NCI-H2196 (cell line): Measurements from ENCODE around the gene CCDC157.
"Not testable (repeated sequence)": the region's sequence is repeated elsewhere in the genome, so short reads cannot be mapped to it uniquely, and the experiment has no call there.

Experiments used
- DNase-seq: peaks from one replicate; lab custom pipeline; 2025; ENCODE audit not compliant: unreplicated experiment; lab: John Stamatoyannopoulos, UW

CCDC157 gene

DNA sequence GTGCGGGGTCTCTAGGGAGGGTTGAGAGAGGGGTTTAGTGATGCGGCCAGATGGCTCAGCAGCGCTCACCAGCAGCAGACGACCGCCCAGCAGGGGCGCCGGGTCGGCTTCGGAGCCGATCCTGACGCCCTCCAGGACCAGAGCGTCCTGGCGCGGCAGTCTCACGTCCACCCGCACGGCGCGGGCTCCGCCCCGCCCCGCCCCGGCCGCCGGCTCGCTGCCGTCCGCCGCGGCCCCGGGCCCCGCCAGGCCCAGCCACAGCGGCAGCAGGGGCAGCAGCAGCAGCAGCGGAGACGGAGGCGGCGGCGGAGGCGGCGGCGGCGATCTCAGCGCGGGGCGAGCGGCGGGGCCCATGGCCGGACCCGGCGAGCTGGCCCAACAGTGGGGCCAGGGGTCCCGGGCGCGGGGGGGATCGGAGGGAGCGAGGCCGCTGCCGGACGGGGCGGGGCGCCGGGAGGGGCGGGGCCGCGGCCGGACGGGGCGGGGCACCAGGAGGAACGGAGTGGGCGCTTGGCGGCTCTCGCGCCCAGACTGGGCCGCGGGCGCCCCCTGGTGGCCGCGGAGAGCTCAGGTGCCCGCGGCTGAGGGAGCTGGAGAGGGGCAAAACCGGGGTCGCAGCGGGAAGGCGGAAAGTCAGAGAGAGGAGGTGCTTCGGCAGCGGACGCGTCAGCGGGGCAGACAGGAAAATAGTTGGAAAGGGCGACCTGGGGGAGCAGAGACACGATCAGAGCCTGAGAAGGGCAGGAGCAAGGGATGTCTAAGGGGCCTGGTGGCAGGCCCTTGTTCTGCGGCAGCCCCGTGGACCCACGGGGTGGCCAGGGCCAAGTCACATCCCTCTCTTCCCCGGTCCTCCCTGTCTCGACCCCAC, 30.4 kb downstream of the CCDC157 start, which contains the start of gene RNF215:
TSS of gene RNF215 (minus strand) at position 452 of the 868 bp plus-strand sequence. CDS start at position 354, 98 bp downstream.
- DNase-seq: peak; percentile 67

DNA sequence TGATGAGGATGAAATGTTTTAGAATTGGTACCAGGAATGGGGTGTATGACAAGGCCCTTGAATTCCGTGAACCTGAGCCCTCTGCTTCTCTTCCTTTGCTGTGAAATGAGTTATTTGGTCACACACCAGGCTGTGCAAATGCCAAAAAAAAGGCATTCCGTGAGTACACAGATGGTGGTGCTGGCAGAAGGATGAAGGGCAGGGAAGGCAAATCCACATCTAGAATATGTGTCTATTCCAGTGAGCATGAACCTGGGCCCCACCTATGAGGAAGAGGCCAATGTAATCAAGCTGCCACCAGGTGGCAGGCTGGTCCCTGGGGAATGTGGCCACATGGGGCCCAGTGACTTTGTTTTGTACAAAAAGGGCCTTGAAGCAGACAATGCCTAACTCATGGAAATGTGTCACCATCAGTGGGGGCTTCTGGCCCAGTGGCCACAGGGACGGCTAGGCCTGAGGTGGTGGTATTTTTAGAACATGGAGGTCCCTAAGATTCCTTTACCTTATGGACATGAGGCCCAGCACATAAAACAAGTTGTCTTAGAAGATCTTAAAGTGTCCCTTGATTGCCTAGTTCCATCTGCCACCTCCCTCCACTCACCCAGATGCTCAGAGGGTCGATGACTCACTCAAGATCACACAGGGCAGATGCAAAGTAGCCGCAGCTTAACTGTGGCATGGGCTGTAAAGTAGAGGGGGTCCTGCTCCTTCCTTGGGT, 34.3 kb downstream of the CCDC157 start:
- DNase-seq: peak; percentile 39

DNA sequence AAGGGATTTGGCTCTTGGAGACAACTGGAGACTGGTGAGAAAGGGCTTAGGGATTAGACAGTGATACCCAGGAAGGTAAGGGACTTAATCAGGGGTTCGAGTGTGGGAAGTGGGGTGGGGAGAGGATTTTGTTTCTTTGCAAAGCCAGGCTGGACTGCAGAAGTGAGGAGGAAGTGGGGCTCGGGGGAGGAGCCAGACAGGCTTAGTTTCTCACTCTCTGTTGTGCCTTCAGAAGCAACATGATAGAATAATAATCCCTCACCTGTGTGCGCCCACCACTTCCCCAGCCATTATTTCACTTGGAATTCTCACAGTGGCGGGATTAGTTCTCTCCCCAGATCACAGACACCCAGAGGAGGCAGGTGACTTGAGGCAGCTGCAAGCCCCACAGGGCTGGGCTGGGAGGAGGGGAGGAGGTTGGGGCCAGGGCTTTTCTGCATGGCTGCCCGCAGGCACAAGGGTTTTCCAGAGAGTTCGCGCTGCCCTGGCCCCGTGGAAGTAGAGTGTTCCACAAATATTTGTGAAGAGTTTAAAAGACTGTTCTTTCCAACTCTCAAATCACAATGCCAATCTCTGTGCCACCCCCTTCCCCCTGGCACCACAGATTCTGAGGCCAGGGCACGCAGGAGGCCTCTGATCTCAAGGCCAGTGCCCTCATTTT, 36.0 kb downstream of the CCDC157 start:
- no peak for DNase-seq

DNA sequence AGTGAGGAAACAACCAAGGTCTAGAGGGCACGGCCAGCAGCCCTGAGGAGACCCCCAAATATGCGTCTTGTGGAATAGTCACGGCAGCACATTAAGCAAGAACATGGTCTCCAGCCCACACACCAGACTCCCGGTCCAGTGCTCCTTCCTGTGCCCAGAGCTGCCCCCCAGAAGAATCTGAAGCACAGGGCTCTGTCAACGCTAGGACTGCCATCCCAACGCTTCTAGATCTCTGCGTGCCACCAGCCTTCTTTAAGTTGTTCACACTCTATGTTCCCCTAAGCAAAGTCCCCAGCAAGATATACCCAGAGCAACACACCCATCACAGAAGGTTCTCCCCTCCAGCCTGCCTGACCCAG, 36.5 kb downstream of the CCDC157 start:
- DNase-seq: no peak

DNA sequence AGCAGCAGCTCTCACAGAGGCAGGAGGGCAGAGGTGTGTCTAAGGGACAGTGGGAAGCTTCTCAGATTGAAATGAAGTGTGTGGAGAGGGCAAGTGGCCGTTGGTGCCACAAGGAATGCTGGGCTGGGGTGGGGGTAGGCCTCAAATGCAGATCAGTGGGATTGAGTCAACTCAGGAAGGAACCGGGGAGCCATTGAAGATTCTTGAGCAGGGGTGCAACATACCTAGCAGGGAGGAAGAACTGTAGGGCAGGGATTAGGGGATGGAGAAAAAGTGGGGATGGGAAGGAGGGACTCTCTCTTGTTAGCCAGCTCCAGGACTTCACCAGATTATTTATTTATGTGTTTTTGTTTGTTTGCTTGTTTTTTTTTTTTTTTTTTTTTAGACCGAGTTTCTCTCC, 37.1 kb downstream of the CCDC157 start:
- no peak for DNase-seq

DNA sequence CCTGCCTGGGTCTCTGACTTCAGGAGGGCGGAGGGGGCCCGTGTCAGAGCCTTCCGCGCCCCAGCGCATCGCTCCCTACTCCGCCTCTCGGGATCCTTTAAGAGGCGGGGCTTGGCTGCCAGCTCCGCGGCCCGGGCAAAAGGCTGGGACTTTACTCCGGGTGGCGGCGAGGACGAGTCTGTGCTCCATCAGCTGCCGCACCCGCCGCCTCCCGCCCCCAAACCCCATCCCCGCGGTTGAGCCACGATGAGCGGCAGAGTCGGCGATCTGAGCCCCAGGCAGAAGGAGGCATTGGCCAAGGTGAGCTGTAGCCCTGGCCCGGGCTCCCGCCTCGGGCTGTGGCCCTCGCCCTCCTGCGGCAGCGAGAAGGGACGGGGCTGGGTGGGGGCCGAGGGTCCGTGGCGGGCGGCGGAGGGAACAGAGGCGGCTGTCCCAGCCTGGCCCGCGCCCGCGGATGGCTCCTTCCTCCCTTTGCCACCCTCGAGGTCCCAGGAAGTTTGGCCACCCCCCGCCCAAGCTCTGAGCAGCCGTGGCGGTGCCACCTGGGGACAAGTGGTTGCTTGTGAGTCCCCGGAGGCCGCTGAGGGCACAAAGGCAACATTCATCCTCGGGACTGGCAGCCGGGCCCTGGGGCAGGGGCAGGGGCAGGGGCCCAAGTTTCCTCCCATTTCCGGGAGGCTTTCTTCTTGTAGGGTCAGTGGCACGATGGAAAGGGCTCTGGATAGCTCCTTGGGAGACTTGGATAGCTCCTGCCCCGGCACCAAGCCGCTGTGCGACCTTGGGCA, 40.3 kb downstream of the CCDC157 start, which contains the start of gene SEC14L2:
TSS of gene SEC14L2 (plus strand) at position 148 of the 785 bp plus-strand sequence. CDS start at position 247, 99 bp downstream.
- peak; percentile 25 for DNase-seq

DNA sequence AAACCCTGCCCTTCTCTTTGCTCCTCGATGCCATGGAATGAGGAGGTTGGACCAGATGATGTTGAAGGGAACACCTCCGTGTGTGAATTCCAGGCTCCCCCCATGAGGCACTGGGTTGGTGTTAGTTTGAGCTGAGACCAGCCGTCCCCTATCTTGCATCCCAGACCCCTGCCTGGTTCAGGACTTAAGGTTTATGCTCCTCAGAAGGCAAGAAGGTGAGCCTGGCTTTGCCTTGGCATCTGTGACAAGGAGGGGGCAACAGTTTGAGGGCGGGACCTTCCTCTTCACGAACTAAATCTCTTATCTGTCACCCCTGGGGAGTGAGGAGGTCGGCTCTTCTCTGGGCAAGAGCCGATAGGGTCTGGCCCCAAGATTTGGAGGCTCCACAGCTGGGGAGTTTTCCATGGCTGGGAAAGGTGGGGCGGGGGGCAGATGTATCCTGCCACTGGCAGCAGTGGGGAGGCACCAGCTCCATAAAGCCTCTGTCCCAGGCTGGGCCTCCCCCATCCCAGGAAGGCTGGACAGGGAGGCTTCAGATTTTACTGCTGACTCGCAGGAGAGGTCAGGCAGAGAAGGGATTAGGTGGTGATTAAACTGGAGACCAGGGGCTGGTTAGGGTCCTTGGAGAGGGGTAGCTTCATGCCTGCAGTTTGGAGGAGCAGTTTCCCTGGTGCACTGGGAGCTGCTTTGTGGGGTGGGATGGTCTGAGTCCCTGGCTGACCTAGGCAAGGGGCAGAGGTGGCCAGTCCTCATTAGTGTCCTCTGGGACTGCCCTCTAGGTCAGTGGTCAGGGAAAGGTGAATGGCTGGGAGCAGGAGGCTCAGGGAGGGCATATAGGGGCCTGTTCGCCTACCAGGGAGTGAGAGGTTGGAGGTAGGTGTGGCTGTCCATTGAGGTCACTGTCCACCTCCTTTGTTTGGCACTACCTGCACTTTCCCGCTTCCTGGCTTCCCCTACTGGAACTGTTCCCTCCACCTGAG, 41.1 kb downstream of the CCDC157 start:
- DNase-seq: no peak

DNA sequence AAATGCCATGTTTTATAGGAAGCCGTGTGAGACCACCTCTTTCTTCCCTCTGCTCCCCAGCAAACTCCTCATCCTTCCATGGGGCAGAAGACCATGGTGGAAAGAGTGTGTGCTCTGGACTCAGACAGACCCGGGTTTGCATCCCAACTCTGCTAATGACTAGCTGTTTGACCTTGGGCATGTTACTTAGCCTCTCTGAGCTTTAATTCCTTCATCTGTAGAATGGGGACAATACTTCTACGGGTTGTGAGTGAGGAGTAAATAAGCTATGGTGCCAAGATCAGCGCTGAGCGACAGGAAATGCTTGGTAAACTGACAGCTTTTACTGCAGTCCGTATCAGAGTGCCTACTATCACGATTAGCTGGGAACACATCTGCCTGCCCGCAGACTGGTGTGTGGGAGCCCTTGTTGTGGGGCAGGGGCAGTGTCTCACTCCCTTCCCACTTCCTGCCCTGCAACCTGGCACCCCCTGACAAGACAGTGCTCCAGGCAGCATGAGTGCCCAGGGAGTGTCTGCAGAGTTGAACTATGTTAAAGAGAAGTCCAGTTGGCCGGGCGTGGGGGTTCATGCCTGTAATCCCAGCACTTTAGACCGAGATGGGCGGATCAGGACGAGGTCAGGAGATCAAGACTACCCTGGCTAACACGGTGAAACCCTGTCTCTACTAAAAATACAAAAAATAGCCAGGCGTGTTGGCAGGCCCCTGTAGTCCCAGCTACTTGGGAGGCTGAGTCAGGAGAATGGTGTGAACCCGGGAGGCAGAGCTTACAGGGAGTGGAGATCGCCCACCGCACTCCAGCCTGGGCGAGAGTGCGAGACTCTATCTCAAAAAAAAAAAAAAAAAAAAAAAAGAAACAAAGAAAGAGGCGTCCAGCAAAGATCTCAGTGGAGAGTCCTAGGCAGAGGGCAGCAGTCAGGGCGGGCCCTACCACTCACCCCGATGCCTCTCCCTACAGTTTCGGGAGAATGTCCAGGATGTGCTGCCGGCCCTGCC, 42.2 kb downstream of the CCDC157 start:
- DNase-seq: no peak

DNA sequence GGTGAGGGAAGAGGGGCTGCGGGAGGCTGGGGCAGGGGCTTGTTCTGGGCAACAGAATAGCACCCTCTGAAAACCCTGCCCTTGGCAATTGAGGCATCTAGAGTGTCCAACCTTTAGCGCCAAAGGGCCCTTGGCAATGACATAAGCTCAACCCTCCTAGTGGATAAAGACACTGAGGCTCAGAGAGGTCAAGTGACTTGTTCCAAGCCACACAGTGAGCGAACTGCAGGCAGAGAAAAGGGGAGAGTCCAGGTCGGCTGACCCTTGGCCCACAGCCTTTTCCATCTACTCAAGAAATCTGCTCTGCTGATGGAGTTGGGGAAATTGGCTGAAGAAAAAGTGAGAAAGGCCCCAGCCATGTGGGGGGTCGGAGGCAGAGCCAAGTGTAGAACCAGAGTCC, 42.9 kb downstream of the CCDC157 start:
- no peak for DNase-seq

DNA sequence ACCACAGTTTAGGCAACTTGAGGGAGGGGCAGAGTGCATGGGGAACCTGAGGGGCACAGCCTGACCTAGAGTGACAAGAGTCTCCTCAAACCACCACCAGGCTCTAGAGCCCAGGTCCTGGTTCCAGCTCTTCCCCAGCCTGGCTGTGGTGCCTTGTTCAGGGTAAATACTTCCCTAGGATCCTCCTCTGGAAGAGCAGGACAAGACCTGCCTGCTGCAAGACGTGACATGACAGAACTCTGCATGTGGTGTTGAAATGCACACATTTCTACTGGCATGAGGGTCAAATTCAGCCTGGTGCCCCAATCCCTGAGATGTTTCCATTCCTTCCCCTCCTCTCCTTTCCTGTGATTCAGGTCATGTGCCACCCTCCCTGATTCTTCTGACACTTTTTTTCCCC, 43.4 kb downstream of the CCDC157 start:
- no peak for DNase-seq

DNA sequence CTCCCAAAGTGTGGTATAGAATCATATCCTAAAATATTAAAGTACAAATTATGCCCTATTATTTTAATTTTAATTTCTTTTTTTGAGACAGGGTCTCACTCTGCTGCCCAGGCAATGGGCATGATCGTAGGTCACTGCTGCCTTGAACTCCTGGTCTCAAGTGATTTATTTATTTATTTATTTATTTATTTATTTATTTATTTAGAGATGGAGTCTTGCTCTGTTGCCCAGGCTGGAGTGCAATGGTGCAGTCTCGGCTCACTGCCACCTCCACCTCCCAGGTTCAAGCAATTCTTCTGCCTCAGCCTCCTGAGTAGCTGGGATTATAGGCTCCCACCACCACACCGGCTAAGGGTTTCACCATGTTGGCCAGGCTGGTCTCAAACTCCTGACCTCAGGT, 44.2 kb downstream of the CCDC157 start:
- not testable (repeated sequence) for DNase-seq

DNA sequence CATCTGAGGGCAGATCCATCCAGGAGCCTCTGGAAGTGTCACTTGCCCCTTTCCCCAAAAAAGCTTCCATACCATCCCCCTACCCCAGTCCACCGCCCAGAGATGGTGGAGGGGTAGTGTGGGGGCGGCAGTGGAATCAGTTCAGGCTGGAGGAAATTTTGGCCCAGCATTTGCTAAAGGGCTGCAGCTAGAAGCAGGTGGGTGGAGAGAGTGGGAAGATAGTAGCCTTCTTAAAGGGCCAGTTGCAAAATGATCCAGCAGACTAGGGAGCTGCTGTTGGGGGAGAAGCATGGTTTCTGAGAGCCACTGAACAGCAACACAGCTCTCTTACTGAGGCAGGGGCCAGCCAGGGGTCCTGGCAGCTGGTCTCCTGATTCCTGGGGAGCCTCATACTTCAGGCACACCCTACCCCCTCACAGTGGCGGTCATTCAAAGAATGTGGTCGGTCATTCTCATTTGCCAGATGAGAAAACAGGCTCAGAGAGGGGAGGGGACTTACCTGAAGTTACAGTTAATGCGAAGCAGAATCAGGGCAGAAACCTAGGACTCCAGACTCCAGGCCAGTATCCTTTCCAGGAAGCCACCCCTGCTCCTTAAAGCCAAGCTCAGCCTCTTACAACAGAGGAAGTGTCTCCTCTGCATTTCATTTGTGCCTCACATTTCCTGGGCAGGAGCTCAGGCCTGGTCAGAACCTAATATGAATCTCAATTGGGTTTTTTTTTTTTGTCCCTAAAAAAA, 45.4 kb downstream of the CCDC157 start:
- no peak for DNase-seq

DNA sequence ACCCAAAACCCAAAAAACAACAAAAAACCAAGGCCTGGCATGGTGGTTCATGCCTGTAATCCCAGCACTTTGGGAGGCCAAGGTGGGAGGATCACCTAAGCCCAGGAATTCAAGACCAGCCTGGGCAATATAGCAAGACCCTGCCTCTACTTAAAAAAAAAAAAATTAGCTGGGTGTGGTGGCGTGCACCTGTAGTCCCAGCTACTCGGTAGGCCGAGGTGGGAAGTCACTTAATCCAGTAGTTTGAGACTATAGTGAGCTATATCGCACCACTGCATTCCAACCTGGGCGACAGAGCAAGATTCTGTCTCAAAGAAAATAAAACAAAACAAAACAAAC, 45.9 kb downstream of the CCDC157 start:
- not testable (repeated sequence) for DNase-seq

DNA sequence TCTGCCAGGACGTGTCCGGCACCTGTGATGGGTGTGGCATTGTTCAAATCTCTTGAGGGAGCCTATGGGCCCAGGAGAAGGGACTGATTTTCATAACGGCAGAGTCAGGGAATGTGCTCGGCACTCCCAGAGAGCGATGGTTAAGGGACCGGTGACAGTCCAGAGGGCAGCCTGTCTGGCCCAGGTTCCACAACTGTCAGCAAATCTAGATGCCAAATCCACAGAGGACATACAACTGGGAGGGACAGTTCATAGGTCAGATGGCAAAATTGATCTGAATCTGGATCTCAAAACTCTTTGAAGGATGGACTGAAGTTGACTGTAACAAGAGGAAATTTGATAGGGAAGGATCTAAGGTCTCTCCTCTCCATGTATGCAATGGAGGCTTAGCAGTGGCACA, 47.5 kb downstream of the CCDC157 start:
- DNase-seq: no peak

DNA sequence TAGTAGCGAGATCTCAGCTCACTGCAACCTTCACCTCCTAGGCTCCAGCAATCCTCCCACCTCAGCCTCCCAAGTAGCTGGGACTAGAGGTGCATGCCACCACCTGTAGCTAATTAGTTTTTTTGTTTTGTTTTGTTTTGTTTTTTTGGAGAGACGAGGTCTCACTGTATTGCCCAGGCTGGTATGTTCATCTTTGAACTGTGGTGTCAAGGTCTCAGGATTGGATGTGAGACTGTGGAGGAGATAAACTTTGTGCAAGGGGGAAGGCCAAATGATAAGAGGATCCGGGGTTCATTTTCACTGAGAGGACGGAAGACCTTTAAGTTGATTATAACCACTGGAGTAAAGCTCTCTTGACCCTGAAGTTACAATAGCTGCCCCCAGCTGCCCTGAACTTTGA, 48.9 kb downstream of the CCDC157 start:
- DNase-seq: no peak

DNA sequence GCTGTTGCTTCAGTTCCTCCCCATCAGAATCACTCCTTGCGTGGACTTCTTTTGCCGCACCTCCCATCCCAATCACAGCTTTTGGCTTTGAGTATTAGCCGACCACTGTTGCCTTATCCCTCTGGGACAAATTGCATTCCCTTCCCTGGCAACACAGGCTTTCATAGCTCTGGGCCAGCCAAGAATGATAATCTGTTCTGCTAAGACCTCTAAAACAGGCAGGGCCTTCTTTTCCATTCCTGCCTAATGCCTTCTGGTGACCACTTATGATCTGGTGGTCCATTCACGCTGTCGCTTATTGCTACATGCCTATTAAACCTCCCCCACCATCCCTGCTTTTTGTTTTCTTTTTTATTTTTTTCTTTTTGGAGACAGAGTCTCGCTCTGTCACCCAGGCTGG, 49.6 kb downstream of the CCDC157 start:
- DNase-seq: no peak

DNA sequence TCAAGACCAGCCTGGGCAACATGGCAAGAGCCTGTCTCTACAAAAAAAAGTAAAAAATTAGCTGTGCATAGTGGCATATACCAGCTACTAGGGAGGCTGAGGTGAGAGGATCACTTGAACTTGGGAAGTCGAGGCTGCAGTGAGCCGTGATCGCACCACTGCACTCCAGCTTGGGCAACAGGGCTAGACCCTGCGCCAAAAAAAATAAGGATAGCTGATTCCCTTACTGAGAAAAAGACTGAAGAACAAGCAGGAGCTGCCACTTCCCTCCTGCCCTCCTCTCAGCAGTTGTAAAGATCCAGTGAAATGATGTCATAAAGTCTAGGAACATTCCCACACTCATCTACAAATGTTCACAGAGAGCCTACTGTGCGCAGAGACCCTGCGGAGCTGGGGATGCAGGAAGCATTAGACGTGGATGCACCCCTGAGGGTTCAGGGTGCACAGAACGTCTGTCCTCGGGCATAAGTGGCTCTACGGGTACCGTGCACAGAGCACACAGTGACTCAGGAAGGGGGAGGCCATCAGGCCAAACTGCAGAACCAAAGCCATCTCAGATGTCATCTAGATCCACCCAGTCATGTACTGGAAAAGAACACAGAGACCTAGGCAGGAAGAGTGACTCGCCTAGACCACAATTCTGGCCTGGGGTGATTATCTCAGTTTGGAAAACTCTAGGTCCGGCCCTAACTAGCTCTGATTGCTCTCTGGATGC, 51.7 kb downstream of the CCDC157 start:
- no peak for DNase-seq
